ENCODE measurements around the gene RPGRIP1. TPM values are rescaled to one million over a fixed set of nuclear protein-coding genes. Genes with fewer than 3 reads are reported as not detected.

RPGRIP1 gene
- 1 to 10 TPM in 1 of 2 donors, under 1 TPM in 1; 0.09 to 6.8 TPM for total RNA-seq

DNA sequence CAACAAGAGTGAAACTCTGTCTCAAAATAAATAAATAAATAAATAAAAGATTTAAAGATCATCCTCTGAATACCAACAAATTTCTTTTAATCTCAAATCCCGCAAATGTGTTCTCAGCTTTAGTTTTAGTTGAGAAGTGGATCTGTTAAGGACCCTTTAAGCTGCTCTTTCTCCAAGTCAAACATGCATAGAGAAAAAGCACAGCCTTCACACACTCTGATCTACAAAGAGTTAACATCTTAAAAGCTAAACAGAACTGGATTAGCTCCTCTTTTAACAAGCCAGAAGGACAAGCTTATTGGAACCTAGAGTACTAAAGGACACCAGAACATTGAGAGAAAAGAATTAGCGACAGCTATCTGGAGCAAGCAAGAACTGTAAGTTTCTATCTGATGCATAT lies at the start of gene RPGRIP1:
RPGRIP1 (plus strand) TSS at position 301 of the 400 bp plus-strand sequence. CDS start 7,894 bp downstream, outside the sequence.
- Histone ChIP-seq H3K9me3 (no peaks in the 10 kb centered on the region), H3K27me3 (replicated peaks; ENCODE audit: insufficient read depth) (no peaks in the 10 kb centered on the region), H3K4me1 (replicated peaks) (no peaks in the 10 kb centered on the region), H3K27ac (no peak within 1 kb of the TSS), H3K36me3 (no peaks in the 10 kb centered on the region), H3K4me3 (no peak within 1 kb of the TSS)
- TF ChIP-seq POLR2AphosphoS5 (IDR thresholded peaks at IDR 0.05) (no peak), POLR2A (IDR thresholded peaks at IDR 0.05) (no peak)
- TF ChIP-seq, protein P1, sequence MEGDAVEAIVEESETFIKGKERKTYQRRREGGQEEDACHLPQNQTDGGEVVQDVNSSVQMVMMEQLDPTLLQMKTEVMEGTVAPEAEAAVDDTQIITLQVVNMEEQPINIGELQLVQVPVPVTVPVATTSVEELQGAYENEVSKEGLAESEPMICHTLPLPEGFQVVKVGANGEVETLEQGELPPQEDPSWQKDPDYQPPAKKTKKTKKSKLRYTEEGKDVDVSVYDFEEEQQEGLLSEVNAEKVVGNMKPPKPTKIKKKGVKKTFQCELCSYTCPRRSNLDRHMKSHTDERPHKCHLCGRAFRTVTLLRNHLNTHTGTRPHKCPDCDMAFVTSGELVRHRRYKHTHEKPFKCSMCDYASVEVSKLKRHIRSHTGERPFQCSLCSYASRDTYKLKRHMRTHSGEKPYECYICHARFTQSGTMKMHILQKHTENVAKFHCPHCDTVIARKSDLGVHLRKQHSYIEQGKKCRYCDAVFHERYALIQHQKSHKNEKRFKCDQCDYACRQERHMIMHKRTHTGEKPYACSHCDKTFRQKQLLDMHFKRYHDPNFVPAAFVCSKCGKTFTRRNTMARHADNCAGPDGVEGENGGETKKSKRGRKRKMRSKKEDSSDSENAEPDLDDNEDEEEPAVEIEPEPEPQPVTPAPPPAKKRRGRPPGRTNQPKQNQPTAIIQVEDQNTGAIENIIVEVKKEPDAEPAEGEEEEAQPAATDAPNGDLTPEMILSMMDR (IDR thresholded peaks at IDR 0.05): no peak
- intact Hi-C loops (cut with DNase I): no loop called here
- DNase-seq (ENCODE audit: low spot score): no peak
- 74% methylated on average over 2 of the region's 2 CpGs for WGBS

DNA sequence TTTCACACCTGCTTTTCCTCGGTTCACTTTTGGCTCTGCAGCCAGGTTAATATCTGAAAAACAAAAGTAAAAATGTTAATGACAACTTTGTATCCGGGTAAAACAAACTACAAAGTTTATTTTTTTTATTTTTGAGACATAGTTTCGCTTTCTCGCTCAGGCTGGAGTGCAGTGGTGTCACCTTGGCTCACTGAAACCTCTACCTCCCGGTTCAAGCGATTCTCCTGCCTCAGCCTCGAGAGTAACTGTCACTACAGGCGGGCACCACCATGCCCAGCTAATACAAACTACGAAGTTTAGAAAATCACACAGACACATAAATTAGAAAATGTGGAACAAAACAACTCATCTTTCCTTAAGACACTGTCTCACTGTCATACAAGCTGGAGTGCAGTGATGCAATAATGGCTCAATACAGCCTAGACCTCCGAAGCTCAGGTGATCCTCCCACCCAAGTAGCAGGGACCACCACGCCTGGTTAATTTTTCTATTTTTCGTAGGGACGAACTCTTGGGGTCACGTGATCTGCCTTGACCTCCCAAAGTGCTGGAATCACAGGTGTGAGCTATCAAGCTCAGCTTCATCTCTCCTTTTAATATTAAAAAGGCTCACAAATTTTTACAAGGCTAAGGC lies 48.7 kb upstream of the RPGRIP1 start:
- 80% methylated on average over 14 of the region's 14 CpGs for WGBS
- Histone ChIP-seq H3K4me1 (replicated peaks) (peaks cover 13% of the 10 kb centered on the region), H3K27me3 (replicated peaks; ENCODE audit: insufficient read depth) (no peaks in the 10 kb centered on the region), H3K9me3 (no peaks in the 10 kb centered on the region), H3K4me3 (no peak overlapping the region), H3K27ac (no peak overlapping the region), H3K36me3 (no peaks in the 10 kb centered on the region)
- DNase-seq (ENCODE audit: low spot score): no peak
- intact Hi-C loops (cut with DNase I): no loop called here
- no peak for TF ChIP-seq POLR2AphosphoS5 (IDR thresholded peaks at IDR 0.05)
- TF ChIP-seq, protein P1 (IDR thresholded peaks at IDR 0.05): no peak
- no peak for TF ChIP-seq POLR2A (IDR thresholded peaks at IDR 0.05)

DNA sequence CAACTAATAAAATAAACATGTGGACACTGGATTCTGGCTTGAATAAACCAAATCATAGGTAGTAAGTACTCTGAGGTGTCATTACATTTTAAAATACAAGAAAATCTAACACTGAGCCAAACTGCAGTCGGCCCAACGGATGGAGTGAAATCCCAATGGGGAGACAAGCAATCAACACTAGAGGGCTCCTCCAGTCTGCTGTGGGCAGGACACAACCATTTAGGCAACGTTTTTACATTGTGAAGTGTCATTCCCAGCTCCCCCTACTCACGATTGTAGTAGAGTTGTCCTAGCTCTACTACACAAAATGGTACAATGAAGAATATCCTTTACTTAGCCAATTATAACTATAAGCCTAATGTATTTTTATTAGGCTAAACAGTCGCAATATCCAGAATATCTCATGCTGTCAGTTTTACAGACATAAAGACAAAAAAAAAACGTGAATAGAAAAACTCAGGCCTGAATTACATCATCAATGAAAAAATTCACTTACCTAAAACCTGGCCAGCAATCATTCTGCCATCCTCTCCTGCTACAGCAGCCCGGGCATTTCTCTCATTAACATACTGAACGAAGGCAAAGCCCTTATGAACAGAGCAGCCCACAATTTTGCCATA lies 46.3 kb upstream of the RPGRIP1 start:
- no peak overlapping the region for H3K4me3 ChIP-seq
- WGBS: 51% methylated on average over 8 of the region's 8 CpGs
- H3K9me3 ChIP-seq: no peaks in the 10 kb centered on the region
- TF ChIP-seq POLR2AphosphoS5 (IDR thresholded peaks at IDR 0.05): no peak
- TF ChIP-seq, protein P1 (IDR thresholded peaks at IDR 0.05): peak in 1 of 4 experiments; percentile 11
- H3K36me3 ChIP-seq: no peaks in the 10 kb centered on the region
- no peak overlapping the region for H3K27ac ChIP-seq
- peaks cover 14% of the 10 kb centered on the region for H3K4me1 ChIP-seq (replicated peaks)
- intact Hi-C loops (cut with DNase I): no loop called here
- H3K27me3 ChIP-seq (replicated peaks; ENCODE audit: insufficient read depth): no peaks in the 10 kb centered on the region
- no peak for DNase-seq (ENCODE audit: low spot score)

DNA sequence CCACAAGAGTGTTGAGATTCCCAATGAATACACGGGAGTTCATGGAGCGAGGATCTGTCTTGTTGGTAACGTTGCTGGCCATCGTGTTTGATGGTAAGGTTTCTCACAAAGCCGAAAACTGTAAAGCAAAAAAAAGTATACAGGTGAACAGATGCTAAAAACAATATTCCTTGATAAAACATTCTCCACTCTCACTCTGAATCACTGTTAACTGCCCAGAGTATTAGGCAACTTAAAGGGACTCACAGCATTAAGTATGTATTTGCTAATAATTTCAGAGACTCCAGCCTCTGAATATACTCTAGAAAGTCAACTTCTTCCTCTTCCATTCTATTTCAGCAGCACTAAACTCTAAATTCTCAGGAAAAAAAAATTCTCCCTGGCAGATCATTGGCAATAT lies 45.8 kb upstream of the RPGRIP1 start:
- Histone ChIP-seq H3K4me3 (no peak overlapping the region), H3K27me3 (replicated peaks; ENCODE audit: insufficient read depth) (no peaks in the 10 kb centered on the region), H3K27ac (no peak overlapping the region), H3K4me1 (replicated peaks) (peaks cover 14% of the 10 kb centered on the region), H3K36me3 (no peaks in the 10 kb centered on the region), H3K9me3 (no peaks in the 10 kb centered on the region)
- TF ChIP-seq POLR2A (IDR thresholded peaks at IDR 0.05) (no peak), POLR2AphosphoS5 (IDR thresholded peaks at IDR 0.05) (no peak)
- TF ChIP-seq, protein P1 (IDR thresholded peaks at IDR 0.05): no peak
- WGBS: 88% methylated on average over 5 of the region's 5 CpGs
- DNase-seq (ENCODE audit: low spot score): no peak
- intact Hi-C loops (cut with DNase I): no loop called here

Measured in prostate gland (tissue), 2 donors.